GM12891 (cell line): ENCODE measurements around the gene WFIKKN2.

Source experiments
- PAX5 ChIP-seq: IDR thresholded peaks from 2 replicates; pipeline ENCODE4 v1.6.1; 2011; ENCODE audit warnings: low read length, moderate library complexity, mild to moderate bottlenecking; ENCODE audit not compliant: insufficient read depth, severe bottlenecking
- POLR2A ChIP-seq: IDR thresholded peaks from 2 replicates; pipeline ENCODE4 v1.6.1; 2011; ENCODE audit warnings: low read depth, low read length, control low read depth
- POLR2AphosphoS5 ChIP-seq: IDR thresholded peaks from 2 replicates; pipeline ENCODE4 v1.6.1; 2011; ENCODE audit warnings: low read depth, low read length, control low read depth
- POU2F2 ChIP-seq: IDR thresholded peaks from 2 replicates; pipeline ENCODE4 v1.6.1; 2011; ENCODE audit warnings: low read depth, mild to moderate bottlenecking, control low read depth, low read length, moderate library complexity

DNA sequence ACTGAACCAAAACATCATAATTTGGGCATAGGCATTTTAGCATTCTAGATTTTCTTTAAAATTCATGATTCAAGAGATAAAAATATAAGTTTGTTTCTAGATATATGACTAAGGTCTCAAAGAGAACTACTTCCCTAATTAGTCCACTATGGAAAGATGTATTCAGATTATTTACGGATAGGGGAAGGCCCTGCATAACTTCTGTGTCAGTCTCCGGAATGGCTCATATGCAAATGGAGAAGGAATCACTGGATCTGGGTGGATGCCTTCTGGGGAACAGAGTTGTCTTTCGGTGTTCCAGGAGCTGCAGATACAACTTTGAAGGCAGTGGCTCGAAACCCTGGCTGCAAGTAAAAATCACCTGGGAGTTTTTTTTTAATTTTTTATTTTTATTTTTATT, 17.1 kb upstream of the WFIKKN2 start:
- no peak for TF ChIP-seq POLR2A
- no peak for TF ChIP-seq POU2F2
- no peak for TF ChIP-seq POLR2AphosphoS5
- TF ChIP-seq PAX5, result no peak
